ENCODE measurements around the gene CEMIP. TPM values are rescaled to one million over a fixed set of nuclear protein-coding genes. Genes with fewer than 3 reads are reported as not detected.

CEMIP gene
- total RNA-seq, 1 experiment from 2014 or later: 3.5 TPM

- intact Hi-C loops (cut with micrococcal nuclease): no loop called here
- no TSS peak for BruUV-seq (replicated peaks)
- H3K27me3 ChIP-seq (ENCODE audit: insufficient read depth, low read length): no peaks in the 10 kb centered on the region
- ChIA-PET CTCF (no interaction called here), POLR2A (no interaction called here), RAD21 (ENCODE audit: low non-redundant PET in 1 of 2, low total read pairs in 2 of 2, uncharacterized antibody in 2 of 2, unreplicated experiment in 2 of 2) (interaction anchor here in 1 of 2 experiments (0.6 kb wide), 1 partner anchor 62 kb away, joined by 3 read pairs; the partner anchor contains the start of gene CEMIP)
- no peaks in the 10 kb centered on the region for H3K36me3 ChIP-seq (ENCODE audit: control insufficient read depth in 1 of 2, insufficient read depth in 2 of 2, low read length in 2 of 2)
- no peak for DNase-seq (ENCODE audit: low read depth, low spot score)
- no peaks in the 10 kb centered on the region for H4K20me1 ChIP-seq (ENCODE audit: insufficient read depth)
- H3K9me2 ChIP-seq (ENCODE audit: insufficient read depth): no peaks in the 10 kb centered on the region
- peak overlapping the region; percentile 57 for H3K4me2 ChIP-seq (ENCODE audit: low read length)
- no peak overlapping the region for H3K9ac ChIP-seq (ENCODE audit: low read length)
- no peak overlapping the region for H3K27ac ChIP-seq (ENCODE audit: low read depth, low read length)
- H3K4me1 ChIP-seq (ENCODE audit: control insufficient read depth in 1 of 2, insufficient read depth in 2 of 2, low read length in 2 of 2): peaks cover 32 to 85% of the 10 kb centered on the region in 2 experiments
- ATAC-seq: peak; percentile 49
- H3K9me3 ChIP-seq (ENCODE audit: control insufficient read depth in 1 of 2, insufficient read depth in 1 of 2, low read depth in 1 of 2, low read length in 2 of 2): no peaks in the 10 kb centered on the region
- H2AFZ ChIP-seq (ENCODE audit: low read depth, low read length, poor library complexity, severe bottlenecking): no peak overlapping the region
- TF ChIP-seq YY1 (IDR thresholded peaks at IDR 0.05; ENCODE audit: extremely low read depth, insufficient replicate concordance, low read depth, low read length): no peak
- no peak for TF ChIP-seq CEBPB (IDR thresholded peaks at IDR 0.05; ENCODE audit: low read depth)
- no peak for TF ChIP-seq POLR2A (IDR thresholded peaks at IDR 0.05; ENCODE audit: borderline replicate concordance, extremely low read depth, insufficient read depth, insufficient read length)
- TF ChIP-seq REST (IDR thresholded peaks at IDR 0.05; ENCODE audit: low read depth): no peak
- TF ChIP-seq MAX (IDR thresholded peaks at IDR 0.05): no peak
- TF ChIP-seq ZFX (IDR thresholded peaks at IDR 0.05): no peak
- no peak for TF ChIP-seq ZBTB33 (IDR thresholded peaks at IDR 0.05; ENCODE audit: extremely low read depth, insufficient replicate concordance, low read length)
- TF ChIP-seq JUND (IDR thresholded peaks at IDR 0.05): no peak
- TF ChIP-seq EZH2phosphoT487 (IDR thresholded peaks at IDR 0.05; ENCODE audit: borderline replicate concordance): no peak
- no peak for TF ChIP-seq TCF7L2 (IDR thresholded peaks at IDR 0.05; ENCODE audit: borderline replicate concordance, extremely low read depth, insufficient read depth, insufficient read length)
- TF ChIP-seq EZH2 (IDR thresholded peaks at IDR 0.05): no peak
- no peak for TF ChIP-seq ELF1 (IDR thresholded peaks at IDR 0.05; ENCODE audit: borderline replicate concordance, low read depth)
- TF ChIP-seq EGR1 (IDR thresholded peaks at IDR 0.05; ENCODE audit: low read depth): no peak
- no peak for TF ChIP-seq POLR2AphosphoS5 (IDR thresholded peaks at IDR 0.05; ENCODE audit: low read depth, low read length)
- no peak for TF ChIP-seq SP1 (IDR thresholded peaks at IDR 0.05; ENCODE audit: low read depth)
- TF ChIP-seq CTCF (IDR thresholded peaks at IDR 0.05 in 2 of 3, conservative IDR thresholded peaks at IDR 0.05 in 1 of 3; ENCODE audit: borderline replicate concordance in 1 of 3, insufficient read depth in 1 of 3, low read depth in 2 of 3, low read length in 2 of 3): no peak
- no peak overlapping the region for H3K4me3 ChIP-seq (replicated peaks in 1 of 2; ENCODE audit: low read depth in 1 of 2, low read length in 2 of 2)
- no peaks in the 10 kb centered on the region for H3K79me2 ChIP-seq (ENCODE audit: insufficient read depth, low read length)
Observed at GRCh38 chr15:80841541-80841940, 62.4 kb downstream of the CEMIP start.

Data from HCT116 (cell line).